ENCODE measurements around the gene UPF2.
A peak's percentile ranks its signal among the peaks of the same experiment; 100 is the strongest.
"Not testable (repeated sequence)": the region's sequence is repeated elsewhere in the genome, so short reads cannot be mapped to it uniquely, and the experiment has no call there.

UPF2 gene

DNA sequence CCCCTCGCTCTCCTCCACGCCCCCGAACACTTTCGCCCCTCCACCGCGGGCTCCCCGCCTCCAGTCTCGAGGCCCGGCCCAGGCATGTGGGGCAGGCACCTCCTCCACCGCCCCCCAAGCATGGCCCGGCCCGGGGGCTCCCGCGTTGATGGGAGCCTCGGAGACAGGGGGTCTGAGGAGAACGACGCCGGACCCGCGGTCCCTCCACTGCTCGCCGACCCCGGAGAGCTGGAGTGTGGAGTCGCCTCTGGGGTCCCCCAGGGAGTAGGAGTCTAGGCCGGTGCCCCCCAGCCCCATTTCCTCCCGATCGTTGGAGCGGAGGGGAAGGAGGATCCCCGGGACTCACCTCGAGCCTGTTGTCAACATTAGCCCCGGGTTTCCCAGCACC lies 206 bp downstream of the UPF2 start:
- peak; percentile 30 for DNase-seq (ENCODE audit: low spot score)

DNA sequence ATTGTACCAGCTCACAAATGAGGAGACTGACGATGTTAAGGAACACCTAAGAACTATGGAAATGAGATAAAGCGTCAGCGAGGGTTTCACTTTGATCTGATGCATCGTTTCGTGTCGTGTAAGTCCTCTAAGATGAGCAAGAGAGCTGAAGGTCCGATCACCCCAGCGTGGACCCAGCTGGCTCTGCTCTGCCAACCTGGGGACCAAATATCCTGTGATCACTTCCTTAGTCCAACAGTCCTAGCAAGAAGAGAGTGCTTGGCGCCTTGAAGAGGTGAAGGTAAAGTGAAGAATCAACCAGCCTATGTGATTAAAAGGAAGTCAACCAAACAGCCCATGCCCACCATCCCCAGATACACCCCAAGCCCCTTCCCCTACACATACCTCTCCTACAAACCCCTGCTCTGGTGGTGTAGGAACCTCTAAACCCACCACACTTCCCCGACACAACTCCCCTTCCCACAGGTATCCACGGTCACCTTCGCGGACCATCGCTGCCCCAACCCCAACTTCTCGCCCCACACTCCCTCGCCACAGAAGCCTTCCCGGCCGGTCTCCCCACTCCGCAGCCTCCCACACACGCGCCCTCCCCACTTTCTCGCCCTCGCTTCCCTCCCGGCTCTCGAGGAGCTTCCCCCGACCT lies 722 bp downstream of the UPF2 start:
- peak; percentile 20 for DNase-seq (ENCODE audit: low spot score)

DNA sequence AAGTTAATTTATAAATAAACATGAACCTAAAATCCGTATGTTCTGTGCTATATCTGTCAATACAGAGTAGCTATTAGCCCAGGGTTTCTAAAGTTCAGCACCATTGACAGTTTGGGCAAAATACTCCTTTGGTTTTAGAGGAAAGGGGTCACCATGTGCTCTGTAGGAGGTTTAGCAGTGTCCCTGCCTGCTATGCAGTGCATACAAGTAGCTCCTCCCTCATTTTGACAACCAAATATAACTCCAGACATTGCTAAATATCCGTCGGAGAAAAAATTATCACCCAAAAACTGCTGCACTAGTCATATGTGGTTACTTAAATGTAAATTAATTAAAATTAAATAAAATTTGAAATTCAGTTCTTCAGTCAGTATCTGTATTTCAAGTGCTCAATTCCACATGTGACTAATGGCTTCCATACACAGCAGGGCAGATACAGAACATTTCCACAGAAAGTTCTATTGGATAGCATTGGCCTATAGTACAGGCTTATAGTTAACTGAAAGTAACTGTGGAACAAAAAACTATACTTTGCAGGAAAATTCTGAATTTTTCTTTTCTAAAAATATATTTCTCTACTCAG lies 6.4 kb downstream of the UPF2 start:
- no peak for DNase-seq (ENCODE audit: low spot score)

DNA sequence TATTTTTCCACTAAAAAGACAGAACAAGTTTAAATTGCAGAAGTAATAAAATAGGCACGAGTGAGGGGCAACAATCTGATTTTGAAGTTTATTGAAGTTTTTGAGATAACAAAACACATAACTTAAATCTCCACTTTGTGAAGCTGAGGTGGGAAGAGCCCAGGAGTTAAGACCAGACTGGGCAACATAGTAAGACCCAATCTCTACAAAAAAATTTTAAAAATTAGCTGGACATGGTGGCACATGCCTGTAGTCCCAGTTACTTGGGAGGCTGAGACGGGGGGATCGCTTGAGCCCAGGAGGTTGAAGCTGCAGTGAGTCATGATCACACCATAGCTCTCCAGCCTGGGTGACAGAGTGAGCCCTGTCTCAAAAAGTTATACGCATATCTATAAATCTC lies 11.2 kb downstream of the UPF2 start:
- no peak for DNase-seq (ENCODE audit: low spot score)

DNA sequence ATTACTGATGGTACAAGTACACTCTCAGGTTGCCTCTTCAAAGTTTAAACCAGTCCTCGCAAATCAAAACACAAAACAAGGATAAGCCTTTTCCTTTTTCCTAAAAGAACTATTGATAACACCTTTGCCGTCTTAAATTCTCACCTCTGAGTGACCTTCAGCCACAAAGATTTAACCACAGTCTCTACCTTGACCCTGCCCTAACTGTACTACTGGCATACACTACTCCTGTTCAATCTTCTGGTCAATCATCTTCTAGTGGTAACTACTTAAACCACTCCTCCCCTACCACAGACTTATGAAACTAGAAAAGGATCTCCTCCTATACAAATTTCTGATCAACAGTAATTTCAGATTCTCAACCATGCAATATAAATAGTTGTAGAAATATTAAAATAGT lies 15.1 kb downstream of the UPF2 start:
- no peak for DNase-seq (ENCODE audit: low spot score)

DNA sequence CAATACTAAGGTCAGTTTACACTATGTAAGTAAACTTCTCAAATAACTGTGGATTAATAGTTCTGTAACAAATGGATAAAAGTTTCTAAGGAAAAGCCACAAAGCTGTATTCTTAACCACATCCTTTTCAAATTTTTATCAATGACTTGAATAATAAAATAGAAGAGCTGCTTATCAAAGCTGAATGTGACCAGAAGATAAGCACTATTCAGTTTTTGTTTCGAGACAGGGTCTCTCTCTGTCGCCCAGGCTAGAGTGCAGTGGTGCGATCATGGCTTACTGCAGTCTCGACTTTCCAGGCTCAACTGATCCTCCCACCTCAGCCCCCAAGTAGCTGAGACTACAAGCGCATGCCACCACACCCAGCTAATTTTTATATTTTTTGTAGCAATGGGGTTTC lies 17.0 kb downstream of the UPF2 start:
- DNase-seq (ENCODE audit: low spot score): no peak

DNA sequence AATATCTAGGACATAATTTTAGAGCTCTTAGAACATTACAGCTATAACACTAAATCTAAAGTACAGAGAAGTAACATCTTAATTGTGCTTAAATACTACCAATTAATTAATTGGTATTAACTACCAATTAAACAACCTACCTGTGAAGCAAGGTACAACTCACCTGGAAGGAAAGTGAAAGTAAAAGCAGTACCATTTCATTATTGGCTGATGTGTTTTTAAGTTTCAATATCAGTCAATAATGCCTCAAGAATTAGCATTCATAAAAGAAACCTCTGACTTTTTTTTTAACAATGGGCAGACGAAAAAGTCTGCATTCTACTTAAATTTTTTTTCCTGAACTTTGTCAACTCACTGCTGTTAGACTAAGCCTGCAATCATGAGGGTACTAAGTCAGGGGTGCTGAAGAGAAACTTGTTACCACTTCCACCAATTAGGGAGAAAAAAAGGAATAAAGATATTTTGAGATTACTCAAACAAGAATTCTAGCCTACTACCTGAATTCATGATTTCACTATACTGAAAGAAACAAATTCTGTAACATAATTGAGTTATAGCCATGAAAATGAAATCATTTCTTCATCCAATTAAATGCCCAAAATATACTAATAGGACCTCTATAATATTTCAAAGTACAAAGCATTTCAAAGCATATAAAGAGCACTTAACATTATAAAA lies 19.9 kb downstream of the UPF2 start:
- no peak for DNase-seq (ENCODE audit: low spot score)

DNA sequence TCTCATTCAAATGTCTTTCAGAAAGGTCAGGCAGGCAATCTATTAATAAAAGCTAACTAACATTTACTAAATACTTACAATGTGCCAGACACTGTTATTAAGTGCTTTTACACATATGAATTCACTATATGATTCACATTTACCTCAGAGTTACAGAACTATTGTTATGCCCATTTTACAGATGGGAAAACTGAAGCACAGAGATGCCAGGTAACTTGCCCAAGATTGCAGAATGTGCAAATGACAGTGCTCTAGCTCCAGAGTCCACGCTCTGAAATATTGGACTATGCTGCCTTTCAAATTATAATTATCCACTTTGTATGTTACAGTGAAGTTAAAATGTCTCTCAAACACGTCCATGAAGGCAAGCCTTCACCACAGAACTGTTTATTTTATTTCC lies 22.0 kb downstream of the UPF2 start:
- DNase-seq (ENCODE audit: low spot score): no peak

DNA sequence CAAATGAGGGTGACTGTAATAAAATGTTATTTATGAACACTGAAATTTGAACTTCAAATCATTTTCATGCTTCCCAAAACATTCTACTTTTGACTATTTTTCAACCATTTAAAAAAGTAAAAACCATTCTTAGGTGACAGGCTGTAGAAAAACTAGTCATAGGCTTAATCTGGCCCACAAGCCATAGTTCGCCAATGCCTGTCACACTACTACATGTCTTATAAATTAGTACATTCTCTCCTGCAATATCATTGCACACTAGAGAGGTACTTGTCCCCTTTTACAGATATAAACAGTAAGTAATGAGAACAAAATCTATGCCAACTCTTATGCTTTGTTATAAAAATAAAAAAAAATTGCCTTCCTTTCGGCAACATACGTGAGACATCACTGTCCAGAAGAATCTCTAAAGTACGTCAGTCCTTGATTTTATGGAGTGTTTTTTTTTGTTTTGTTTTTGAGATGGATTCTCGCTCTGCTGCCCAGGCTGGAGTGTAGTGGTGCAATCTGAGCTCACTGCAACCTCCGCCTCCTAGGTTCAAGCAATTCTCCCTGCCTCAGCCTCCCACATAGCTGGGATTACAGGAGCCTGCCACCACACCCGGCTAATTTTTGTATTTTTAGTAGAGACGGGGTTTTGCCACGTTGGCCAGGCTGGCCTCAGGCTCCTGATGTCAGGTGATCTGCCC lies 23.2 kb downstream of the UPF2 start:
- DNase-seq (ENCODE audit: low spot score): no peak

DNA sequence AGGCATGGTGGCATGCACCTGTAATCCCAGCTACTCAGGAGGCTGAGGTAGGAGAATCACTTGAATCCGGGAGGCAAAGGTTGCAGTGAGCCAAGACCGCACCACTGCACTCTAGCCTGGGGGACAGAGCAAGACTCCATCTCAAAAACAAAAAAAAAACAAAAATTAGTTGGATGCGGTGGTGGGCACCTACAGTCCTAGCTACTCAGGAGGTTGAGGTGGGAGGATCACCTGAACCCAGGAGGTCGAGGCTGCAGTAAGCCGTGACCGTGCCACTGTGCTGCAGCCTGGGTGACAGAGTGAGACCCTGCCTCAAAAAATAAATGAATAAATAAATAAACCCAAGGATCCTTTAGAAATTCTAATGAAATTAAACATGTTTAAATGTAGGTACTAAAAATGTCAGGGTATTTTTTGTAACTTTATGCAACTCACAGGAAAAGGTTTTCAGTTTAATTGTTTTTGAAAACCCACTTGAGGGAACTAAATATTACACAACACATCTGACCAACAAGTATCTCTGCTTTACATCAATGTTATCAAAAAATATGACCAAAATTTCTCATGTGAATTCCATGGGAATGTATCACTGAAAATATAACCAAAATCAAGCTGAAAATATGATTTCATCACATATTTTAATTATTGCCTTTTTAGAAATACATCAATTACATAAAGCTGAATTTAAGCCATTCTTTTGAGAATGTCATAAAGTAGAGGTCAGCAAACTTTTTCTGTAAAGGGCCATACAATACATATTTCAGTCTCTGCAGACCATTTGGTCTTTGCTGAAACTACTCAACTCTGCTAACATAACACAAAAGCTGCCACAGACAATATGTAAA lies 23.9 kb downstream of the UPF2 start:
- peak; percentile 19 for DNase-seq (ENCODE audit: low spot score)

DNA sequence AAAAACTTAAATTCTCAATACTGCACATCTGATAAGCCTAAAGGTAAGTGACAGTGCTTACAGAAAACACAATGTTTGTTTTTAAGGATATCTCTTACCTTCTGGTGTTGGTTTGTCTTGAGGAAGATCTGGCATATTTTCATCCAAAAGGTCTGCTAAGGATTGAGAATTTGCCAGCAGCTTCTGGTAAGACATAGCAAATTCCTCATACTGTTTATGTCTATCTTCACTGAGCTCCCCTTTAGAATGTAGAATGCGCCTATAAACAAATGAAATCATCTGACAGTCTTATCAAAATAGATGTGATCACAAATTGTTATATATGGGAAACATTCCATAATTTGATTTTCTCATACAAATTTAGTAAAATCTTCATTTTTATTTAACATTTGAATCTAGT lies 28.7 kb downstream of the UPF2 start:
- no peak for DNase-seq (ENCODE audit: low spot score)

DNA sequence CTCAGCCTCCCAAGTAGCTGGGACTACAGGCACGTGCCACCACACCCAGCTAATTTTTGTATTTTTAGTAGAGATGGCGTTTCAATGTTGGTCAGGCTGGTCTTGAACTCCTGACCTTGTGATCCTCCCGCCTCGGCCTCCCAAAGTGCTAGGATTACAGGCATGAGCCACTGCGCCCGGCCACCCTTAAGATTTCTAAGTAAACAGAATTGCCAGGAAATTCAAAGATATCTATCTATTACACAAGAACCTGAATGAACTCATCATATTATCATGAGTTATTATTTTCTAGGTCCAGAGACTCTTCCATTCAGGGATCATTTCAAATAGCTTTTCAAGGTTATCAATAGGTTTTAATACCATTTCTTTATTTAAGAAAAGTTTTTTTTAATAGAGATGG lies 29.2 kb downstream of the UPF2 start:
- DNase-seq (ENCODE audit: low spot score): not testable (repeated sequence)

DNA sequence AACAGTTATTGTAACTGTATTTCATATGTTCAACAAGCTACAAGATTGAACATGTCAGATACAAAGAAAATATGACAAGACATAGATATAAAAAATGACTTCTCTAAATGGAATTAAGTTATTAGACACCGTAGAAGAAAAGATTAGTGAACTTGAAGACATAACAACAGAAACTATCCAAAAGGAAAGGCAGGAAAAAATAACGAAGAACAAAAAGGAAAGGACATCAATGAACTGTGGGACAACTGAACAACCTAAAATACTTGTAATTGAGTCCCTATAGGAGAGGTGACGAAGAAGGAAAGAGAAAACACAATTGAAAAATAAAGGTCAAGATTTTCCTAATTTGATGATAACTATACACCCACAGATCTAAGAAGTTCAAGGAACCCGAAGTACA lies 32.3 kb downstream of the UPF2 start:
- no peak for DNase-seq (ENCODE audit: low spot score)

DNA sequence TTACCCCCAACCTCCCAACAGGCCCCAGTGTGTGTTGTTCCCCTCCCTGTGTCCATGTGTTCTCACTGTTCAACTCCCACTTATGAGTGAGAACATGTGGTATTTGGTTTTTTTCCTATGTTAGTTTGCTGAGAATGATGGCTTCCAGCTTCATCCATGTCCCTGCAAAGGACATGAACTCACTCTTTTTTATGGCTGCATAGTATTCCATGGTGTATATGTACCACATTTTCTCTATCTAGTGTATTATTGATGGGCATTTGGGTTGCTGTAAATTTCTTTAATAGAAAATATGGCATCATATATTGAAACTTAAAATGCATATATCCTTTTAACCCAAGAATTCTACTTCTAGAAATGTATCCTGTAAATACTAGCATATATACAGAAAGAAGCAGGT lies 33.8 kb downstream of the UPF2 start:
- not testable (repeated sequence) for DNase-seq (ENCODE audit: low spot score)

DNA sequence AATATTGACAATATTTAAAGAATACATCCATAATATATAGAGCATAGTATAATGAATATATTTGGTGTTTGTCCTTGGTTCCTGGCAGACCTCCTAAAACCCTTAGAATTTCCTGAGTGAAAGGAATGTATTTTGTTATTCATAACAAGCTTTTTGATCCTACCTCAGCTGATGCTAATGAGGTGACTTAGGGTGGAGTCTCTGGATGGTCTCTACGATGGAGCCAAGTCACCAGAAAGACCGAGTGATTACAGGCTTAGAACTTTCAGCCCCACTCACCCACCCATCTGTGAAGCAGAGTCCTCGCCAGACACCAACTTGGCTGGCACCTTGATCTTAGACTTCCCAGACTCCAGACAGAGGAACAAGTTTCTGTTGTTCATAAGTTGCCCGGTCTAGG lies 35.9 kb downstream of the UPF2 start:
- no peak for DNase-seq (ENCODE audit: low spot score)

DNA sequence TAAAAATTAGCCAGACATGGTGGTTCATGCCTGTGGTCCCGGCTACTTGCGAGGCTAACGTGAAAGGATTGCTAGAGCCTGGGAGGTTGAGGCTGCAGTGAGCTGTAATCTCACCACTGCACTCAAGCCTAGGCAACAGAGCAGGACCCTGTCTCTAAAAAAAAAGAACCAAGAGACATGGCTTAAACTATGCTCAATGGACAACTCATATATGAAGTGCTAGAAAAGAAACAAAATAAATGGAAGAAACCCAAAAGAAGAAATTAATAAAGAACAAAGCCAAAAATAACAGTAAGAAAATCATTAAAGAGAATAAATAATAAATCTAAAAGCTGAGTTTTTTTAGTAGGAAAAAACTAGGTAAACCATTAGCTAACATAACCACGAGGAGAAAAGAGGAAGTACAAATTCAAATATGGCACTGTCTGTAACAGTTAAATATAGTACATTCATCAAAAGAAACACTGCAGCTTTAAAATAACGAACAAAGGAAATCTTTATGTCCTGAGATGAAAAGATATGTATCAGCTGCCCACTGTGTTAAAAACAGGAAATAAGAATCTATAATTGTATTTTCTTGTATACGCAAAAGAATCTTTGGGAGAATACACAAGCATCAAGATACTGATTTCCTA lies 48.7 kb downstream of the UPF2 start:
- no peak for DNase-seq (ENCODE audit: low spot score)

DNA sequence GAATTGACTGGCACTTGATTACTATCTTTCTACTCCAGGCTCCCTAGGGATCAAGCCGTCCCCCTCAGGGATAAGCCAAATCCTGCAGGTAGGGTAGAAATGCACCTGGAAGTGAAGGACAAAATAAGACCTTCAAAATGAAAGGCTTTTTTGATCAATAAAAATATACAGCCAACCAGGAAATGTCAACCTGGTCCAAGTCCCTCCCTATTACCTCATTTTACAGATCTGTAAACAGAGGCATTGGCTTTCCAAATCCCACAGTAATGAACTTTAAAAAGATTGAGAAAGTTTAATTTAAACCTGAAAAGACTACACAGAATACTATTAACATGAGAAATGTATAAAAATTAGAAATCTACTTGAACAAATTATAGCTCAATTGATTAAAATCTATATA lies 53.7 kb downstream of the UPF2 start:
- DNase-seq (ENCODE audit: low spot score): no peak

DNA sequence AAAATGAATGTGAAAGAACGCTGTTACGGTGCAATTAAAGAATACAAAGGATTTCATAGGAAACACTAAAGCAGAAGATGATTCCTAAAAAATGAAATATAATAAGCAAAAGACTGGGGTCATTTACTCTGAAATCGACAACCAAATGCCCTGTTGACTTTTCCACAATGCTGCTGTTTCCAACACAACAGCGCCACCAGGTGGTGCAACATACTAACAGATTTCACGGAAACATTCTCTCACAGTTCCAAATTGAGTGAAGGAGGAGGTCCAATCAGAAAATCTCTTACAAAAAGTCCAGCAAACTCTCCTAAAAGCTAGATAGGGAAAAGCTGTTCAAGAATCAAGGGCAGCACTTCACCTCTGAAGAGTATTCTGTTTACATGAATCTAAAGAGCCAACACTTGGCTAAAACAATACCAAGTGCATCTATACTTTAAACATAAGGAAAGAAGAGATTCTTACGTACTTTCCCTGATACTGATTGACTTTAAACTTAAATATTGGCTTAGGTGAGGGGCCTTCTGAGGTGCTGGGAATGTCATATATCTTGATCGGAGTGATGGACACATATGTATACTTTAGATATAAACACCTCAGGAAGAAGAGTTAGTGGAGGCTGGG lies 55.9 kb downstream of the UPF2 start:
- peak; percentile 66 for DNase-seq (ENCODE audit: low spot score)

DNA sequence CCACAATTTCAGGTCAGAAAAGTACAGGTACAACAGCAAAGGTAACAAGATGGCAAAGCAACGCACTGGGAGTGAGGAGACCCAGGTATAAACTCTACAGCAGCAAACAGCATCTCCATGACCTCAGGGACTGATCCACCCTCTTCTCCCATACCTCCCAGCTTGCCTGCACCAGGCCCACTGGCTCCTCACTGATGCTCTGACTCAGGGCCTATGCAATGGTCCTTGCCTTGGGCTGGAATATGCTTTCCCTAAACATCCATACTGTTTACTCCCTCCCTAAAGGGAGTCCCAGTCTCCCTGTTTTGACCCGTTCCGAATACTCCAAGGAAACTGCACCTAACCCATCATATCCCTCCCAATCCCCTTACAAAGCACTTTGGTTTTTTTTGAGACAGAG lies 60.4 kb downstream of the UPF2 start:
- DNase-seq (ENCODE audit: low spot score): no peak

DNA sequence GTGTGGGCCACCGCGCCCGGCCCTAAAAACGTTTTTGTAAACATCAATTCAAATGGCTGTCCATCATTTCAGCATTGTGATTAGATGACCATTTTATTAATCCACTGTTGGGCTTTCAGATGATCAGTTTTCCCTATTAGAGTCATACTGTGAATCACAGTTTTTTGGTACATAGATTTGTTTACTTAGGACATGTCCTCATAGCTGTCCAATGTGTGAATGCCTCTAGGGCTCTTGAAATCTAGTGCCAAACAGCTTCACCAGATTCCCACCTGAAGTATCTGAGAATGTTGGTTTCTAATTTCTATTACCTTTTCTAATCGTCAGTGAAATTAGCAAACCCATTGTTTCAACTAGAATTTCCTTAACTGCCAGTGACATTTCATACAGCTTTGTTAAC lies 66.8 kb downstream of the UPF2 start:
- no peak for DNase-seq (ENCODE audit: low spot score)

DNA sequence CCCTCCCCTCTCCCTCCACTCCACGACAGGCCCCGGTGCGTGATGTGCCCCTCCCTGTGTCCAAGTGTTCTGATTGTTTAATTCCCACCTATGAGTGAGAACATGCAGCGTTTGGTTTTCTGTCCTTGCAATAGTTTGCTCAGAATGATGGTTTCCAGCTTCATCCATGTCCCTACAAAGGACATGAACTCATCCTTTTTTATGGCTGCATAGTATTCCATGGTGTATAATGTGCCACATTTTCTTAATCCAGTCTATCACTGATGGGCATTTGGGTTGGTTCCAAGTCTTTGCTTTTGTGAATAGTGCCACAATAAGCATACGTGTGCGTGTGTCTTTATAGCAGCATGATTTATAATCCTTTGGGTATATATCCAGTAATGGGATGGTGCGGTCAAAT lies 70.1 kb downstream of the UPF2 start:
- not testable (repeated sequence) for DNase-seq (ENCODE audit: low spot score)

Data from hepatic stellate cell (primary cell).